K562 (cell line): ENCODE measurements around the gene PDE4A. TPM values are rescaled to one million over a fixed set of nuclear protein-coding genes. Genes with fewer than 3 reads are reported as not detected.

ENCODE experiments used
- ARID2 ChIP-seq: fragments of 450-650 bp; IDR thresholded peaks from 2 replicates; pipeline ENCODE4 v1.6.1; 2017; ENCODE audit warnings: antibody characterized with exemption, mild to moderate bottlenecking
- CREB1 ChIP-seq, 2 experiments: sonication (generic) in 1 of 2; formaldehyde crosslinking in 1 of 2; IDR thresholded peaks; 2 replicates each; pipeline versions ENCODE4 v1.6.1 to v1.8.0; 2012 to 2022; ENCODE audit warnings: inconsistent platforms in 1 of 2, mild to moderate bottlenecking in 1 of 2, missing genetic modification reagents in 1 of 2, moderate library complexity in 1 of 2
- CREM ChIP-seq: IDR thresholded peaks from 2 replicates; pipeline ENCODE4 v1.6.1; 2014; ENCODE audit warnings: antibody characterized with exemption, low read depth
- CTCFL ChIP-seq: IDR thresholded peaks from 2 replicates; pipeline ENCODE4 v1.6.1; 2011; ENCODE audit warnings: borderline replicate concordance, low read depth, mild to moderate bottlenecking, moderate library complexity, low read length; ENCODE audit not compliant: insufficient read depth, poor library complexity, severe bottlenecking
- EP300 ChIP-seq: IDR thresholded peaks from 2 replicates; pipeline ENCODE4 v1.6.1; 2012; ENCODE audit warnings: low read length, improper control_type of control experiment
- HCFC1 ChIP-seq: IDR thresholded peaks from 2 replicates; pipeline ENCODE4 v1.6.1; 2012; ENCODE audit warnings: low read depth, low read length, improper control_type of control experiment
- JUND ChIP-seq, 2 experiments: IDR thresholded peaks; 2 replicates in 1 of 2; 3 replicates in 1 of 2; pipeline ENCODE4 v1.6.1; 2011; ENCODE audit warnings: borderline replicate concordance in 2 of 2, low read depth in 2 of 2, low read length in 2 of 2, improper control_type of control experiment in 1 of 2, missing biosample characterization in 1 of 2, missing genetic modification characterization in 1 of 2, missing genetic modification reagents in 1 of 2
- MAX ChIP-seq: sonication (generic); formaldehyde crosslinking; IDR thresholded peaks from 2 replicates; pipeline ENCODE4 v1.9.0; 2022; ENCODE audit warnings: mild to moderate bottlenecking, missing genetic modification reagents
- MYC ChIP-seq, 2 experiments: fragments of 250-450 bp in 1 of 2; sonication (Bioruptor Pico) in 1 of 2; IDR thresholded peaks; 2 replicates each; pipeline versions ENCODE4 v1.5.1 to v1.6.1; 2012 to 2021; ENCODE audit warnings: low read depth in 2 of 2, borderline replicate concordance in 1 of 2, improper control_type of control experiment in 1 of 2, low read length in 1 of 2, mild to moderate bottlenecking in 1 of 2, moderate library complexity in 1 of 2
- PHF20 ChIP-seq: fragments of 450-650 bp; IDR thresholded peaks from 2 replicates; pipeline ENCODE4 v1.6.1; 2018; ENCODE audit not compliant: partially characterized antibody
- PRPF4 ChIP-seq: fragments of 200-400 bp; formaldehyde crosslinking; IDR thresholded peaks from one replicate; pipeline ENCODE4 v1.6.1; 2017; ENCODE audit warnings: low read length, low read depth, mild to moderate bottlenecking; ENCODE audit not compliant: insufficient read depth, poor library complexity, severe bottlenecking
- RAD21 ChIP-seq, 2 experiments: fragments of 250-450 bp in 1 of 2; fragments of 450-650 bp in 1 of 2; sonication (Bioruptor Pico) in 1 of 2; formaldehyde crosslinking in 1 of 2; IDR thresholded peaks in 1 of 2; conservative IDR thresholded peaks in 1 of 2; 2 replicates each; pipeline versions ENCODE4 v1.4.0 to v1.8.0; 2020 to 2022; ENCODE audit warnings: mild to moderate bottlenecking in 2 of 2, moderate library complexity in 1 of 2
- RB1 ChIP-seq: fragments of 450-650 bp; IDR thresholded peaks from 2 replicates; pipeline ENCODE4 v1.6.1; 2017; ENCODE audit warnings: low read depth, mild to moderate bottlenecking
- TRIM28 ChIP-seq: fragments of 450-650 bp; IDR thresholded peaks from 2 replicates; pipeline ENCODE4 v1.6.1; 2017
- ZKSCAN1 ChIP-seq: fragments of 150-350 bp; IDR thresholded peaks from 2 replicates; pipeline ENCODE4 v1.6.1; 2016; ENCODE audit warnings: low read depth, low read length
- polyA plus RNA-seq, 8 experiments: library from polyadenylated mRNA; depleted of rRNA in 4 of 8; stranded (reverse) in 5 of 8; unstranded in 3 of 8; fragments of >200 nt; fragmentation: Nextera tagmentation in 2 of 8; fragmentation: Illumina TruSeq in 1 of 8; extraction: Ambion mirVana in 2 of 8; extraction: Trizol in 1 of 8; gene quantifications; 2 replicates each; pipeline versions ENCODE4 v1.2.1 to v1.2.3, GENCODE V29; 2011 to 2014; ENCODE audit warnings: inconsistent platforms in 1 of 8, missing spikeins in 1 of 8
- total RNA-seq, 7 experiments: library from RNA; depleted of rRNA in 6 of 7; stranded (reverse); fragments of >200 nt in 6 of 7; fragmentation: Illumina TruSeq in 2 of 7; extraction: Trizol in 2 of 7; gene quantifications; 2 replicates each; pipeline versions ENCODE4 v1.2.1 to v1.2.3, GENCODE V29; 2011 to 2021; ENCODE audit warnings: low replicate concordance in 1 of 7
- TF ChIP-seq, protein P1 (sequence below), 2 experiments: IDR thresholded peaks; 2 replicates each; pipeline ENCODE4 v1.6.1; 2011; ENCODE audit warnings: borderline replicate concordance in 1 of 2, control low read depth in 1 of 2, low read depth in 1 of 2, low read length in 1 of 2, mild to moderate bottlenecking in 1 of 2, mixed read lengths in 1 of 2, moderate library complexity in 1 of 2; ENCODE audit not compliant: insufficient read depth in 1 of 2, insufficient read length in 1 of 2, poor library complexity in 1 of 2, severe bottlenecking in 1 of 2; ENCODE audit errors: extremely low read depth in 1 of 2
- TF ChIP-seq, protein P2 (sequence below), 3 experiments: fragments of 200-800 bp in 1 of 3; sonication (Bioruptor generic) in 1 of 3; sonication (generic) in 1 of 3; formaldehyde crosslinking in 1 of 3; IDR thresholded peaks; 2 replicates each; pipeline versions ENCODE4 v1.6.1 to v1.8.0; 2016 to 2022; ENCODE audit warnings: mild to moderate bottlenecking in 2 of 3, missing compliant biosample characterization in 2 of 3, missing genetic modification characterization in 2 of 3, missing genetic modification reagents in 1 of 3
- TF ChIP-seq, protein P3 (sequence below): fragments of 250-450 bp; sonication (Bioruptor Pico); IDR thresholded peaks from 2 replicates; pipeline ENCODE4 v1.5.0; 2021

Gene PDE4A
- total and polyA plus RNA-seq, 9 of the 15 experiments (the other 6 are each of a cell fraction or from before 2014, with no cell fraction given): 0.66 to 26.9 (median 4.6) TPM

- TF ChIP-seq, protein P1, sequence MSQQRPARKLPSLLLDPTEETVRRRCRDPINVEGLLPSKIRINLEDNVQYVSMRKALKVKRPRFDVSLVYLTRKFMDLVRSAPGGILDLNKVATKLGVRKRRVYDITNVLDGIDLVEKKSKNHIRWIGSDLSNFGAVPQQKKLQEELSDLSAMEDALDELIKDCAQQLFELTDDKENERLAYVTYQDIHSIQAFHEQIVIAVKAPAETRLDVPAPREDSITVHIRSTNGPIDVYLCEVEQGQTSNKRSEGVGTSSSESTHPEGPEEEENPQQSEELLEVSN (IDR thresholded peaks at IDR 0.05; ENCODE audit: borderline replicate concordance in 1 of 2, extremely low read depth in 1 of 2, insufficient read depth in 1 of 2, insufficient read length in 1 of 2, low read depth in 1 of 2, low read length in 1 of 2, poor library complexity in 1 of 2, severe bottlenecking in 1 of 2): peak in 1 of 2 experiments; percentile 64
- TF ChIP-seq JUND (IDR thresholded peaks at IDR 0.05; ENCODE audit: borderline replicate concordance, low read depth, low read length) (peak; percentile 69), JUND (tag; IDR thresholded peaks at IDR 0.05; ENCODE audit: borderline replicate concordance, low read depth, low read length) (no peak; the same call in 2 of the 3 replicates), RAD21 (CRISPR knock-in tag; conservative IDR thresholded peaks at IDR 0.05 in 1 of 2, IDR thresholded peaks at IDR 0.05 in 1 of 2) (0 out of 4 replicates have a peak, but pooled peaks of 1 of the 2 experiments have one; percentile 11), CREB1 (IDR thresholded peaks at IDR 0.05) (peak; percentile 12; the same call in 1 of the 2 replicates), CREB1 (CRISPR knock-in tag; IDR thresholded peaks at IDR 0.05) (no peak), CTCFL (peak; percentile 5), ZKSCAN1 (no peak), ARID2 (no peak), CREM (peak; percentile 38; the same call in 1 of the 2 replicates), PRPF4 (no peak), TRIM28 (no peak), MAX (CRISPR knock-in tag) (no peak), MYC (IDR thresholded peaks at IDR 0.05; ENCODE audit: low read depth, low read length) (no peak), MYC (CRISPR knock-in tag; IDR thresholded peaks at IDR 0.05; ENCODE audit: borderline replicate concordance, low read depth) (no peak), HCFC1 (no peak), EP300 (no peak), RB1 (peak; percentile 42; the same call in 1 of the 2 replicates), PHF20 (peak; percentile 10)
- TF ChIP-seq, protein P2, sequence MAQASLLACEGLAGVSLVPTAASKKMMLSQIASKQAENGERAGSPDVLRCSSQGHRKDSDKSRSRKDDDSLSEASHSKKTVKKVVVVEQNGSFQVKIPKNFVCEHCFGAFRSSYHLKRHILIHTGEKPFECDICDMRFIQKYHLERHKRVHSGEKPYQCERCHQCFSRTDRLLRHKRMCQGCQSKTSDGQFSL (CRISPR knock-in tag; IDR thresholded peaks at IDR 0.05): peak; percentile 89
- TF ChIP-seq, protein P2 (tag; IDR thresholded peaks at IDR 0.05): no peak; a peak in 2 of 4 replicates
- TF ChIP-seq, protein P3, sequence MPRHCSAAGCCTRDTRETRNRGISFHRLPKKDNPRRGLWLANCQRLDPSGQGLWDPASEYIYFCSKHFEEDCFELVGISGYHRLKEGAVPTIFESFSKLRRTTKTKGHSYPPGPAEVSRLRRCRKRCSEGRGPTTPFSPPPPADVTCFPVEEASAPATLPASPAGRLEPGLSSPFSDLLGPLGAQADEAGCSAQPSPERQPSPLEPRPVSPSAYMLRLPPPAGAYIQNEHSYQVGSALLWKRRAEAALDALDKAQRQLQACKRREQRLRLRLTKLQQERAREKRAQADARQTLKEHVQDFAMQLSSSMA: no peak
These were observed 1.1 kb upstream of the PDE4A start (continued) for GRCh38 chr19:10419200-10419645.
